ENCODE results near the gene METAP1.

The METAP1 gene

DNA sequence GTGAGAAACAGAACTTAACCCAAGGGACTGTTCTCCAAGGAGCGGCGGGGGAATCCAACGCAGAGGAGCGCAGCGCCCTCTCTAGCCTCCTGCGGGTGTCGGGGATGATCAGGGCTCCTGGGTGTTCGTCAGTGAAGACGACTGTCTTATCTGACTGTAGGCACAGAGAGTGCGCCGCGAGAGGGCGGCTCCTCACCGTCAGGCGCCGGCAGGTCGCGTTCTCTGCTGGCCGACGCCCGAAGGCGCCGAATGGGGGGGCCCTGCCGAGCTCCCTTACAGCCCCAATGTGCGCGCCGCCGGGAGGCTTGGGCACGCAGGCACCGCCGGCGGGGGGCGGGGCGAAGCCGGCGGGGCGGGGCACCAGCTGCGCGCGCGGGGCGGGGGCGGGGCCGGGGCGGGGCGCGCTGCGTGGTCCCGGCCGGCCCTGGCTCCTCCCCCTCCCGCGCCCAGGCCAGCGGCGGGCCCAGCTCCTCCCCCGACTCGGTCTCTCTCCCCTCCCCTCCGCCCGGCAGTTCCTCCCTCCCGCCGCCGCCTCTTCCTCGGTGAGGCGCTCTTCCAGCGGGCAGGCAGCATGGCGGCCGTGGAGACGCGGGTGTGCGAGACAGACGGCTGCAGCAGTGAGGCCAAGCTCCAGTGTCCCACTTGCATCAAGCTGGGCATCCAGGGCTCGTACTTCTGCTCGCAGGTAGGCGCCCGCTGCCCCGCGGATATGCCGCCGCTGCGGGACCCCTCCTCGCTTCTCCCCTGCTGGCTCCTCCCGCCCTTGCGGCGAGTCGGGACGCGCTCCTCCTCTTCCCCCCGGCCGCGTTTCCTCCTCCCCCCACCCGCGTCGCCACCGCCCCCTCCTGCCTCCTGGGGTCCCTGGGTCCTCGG, at the start of gene METAP1:
TSS of gene METAP1 (plus strand) at position 539 of the 873 bp plus-strand sequence. CDS start at position 572, 33 bp downstream.
- H3K4me3 ChIP-seq (ENCODE audit: low read depth, low read length) = peak within 1 kb of the TSS; percentile 75
- H3K4me1 ChIP-seq (ENCODE audit: control insufficient read depth, insufficient read depth, low read length, unreplicated experiment) = peaks cover 3% of the 10 kb centered on the region
- H3K27me3 ChIP-seq (ENCODE audit: insufficient read depth, low read length) = no peaks in the 10 kb centered on the region
- H3K79me2 ChIP-seq (ENCODE audit: control insufficient read depth, insufficient read depth, low read length, unreplicated experiment) = peaks cover 48% of the 10 kb centered on the region
- no peaks in the 10 kb centered on the region for H3K36me3 ChIP-seq (ENCODE audit: insufficient read depth, low read length)
- H2AFZ ChIP-seq (ENCODE audit: low read length, unreplicated experiment) = peak within 1 kb of the TSS; percentile 95
- H3K27ac ChIP-seq (ENCODE audit: low read depth, low read length) = peak within 1 kb of the TSS; percentile 51

DNA sequence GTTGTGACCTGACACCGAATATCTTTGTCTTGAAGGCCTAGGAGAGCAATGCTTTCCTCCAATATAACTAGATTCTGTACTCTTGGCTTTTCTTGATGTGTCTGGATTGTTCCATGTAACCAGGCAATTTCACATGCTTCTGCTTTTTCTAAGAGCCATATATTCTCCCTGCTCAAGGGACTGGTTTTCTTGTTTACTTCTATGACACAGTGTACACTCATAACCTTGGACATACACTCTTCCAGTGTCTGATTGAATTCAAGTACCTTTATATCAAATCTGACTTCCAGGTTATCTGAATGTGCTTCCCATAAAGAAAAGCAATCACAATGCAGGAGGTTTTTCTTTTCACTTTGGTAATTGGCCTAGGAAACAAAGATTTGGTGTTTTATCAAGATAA, 49.2 kb upstream of the METAP1 start:
- H3K36me3 ChIP-seq (ENCODE audit: insufficient read depth, low read length) = no peaks in the 10 kb centered on the region
- no peak overlapping the region for H3K27ac ChIP-seq (ENCODE audit: low read depth, low read length)
- no peak overlapping the region for H3K4me3 ChIP-seq (ENCODE audit: low read depth, low read length)
- H2AFZ ChIP-seq (ENCODE audit: low read length, unreplicated experiment) = peak overlapping the region; percentile 6
- no peaks in the 10 kb centered on the region for H3K4me1 ChIP-seq (ENCODE audit: control insufficient read depth, insufficient read depth, low read length, unreplicated experiment)
- H3K79me2 ChIP-seq (ENCODE audit: control insufficient read depth, insufficient read depth, low read length, unreplicated experiment) = no peaks in the 10 kb centered on the region
- no peaks in the 10 kb centered on the region for H3K27me3 ChIP-seq (ENCODE audit: insufficient read depth, low read length)

DNA sequence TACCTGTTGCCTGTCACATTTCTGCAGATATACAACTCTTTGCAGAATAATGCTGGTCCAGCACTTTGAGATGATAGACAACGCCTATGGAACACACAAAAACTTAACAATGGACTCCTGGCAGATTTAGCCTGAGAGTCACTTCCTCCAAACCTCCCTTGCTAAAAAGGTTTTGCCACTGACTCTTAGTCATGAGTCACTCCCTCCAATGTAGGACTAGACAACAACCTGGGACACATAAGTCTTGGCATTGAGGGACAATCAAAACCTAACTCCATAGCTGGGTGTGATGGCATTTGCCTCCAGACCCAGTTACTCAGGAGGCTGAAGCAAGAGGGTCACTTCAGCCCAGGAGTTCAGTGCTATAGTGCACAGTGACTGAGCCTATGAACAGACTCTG, 44.6 kb upstream of the METAP1 start:
- no peaks in the 10 kb centered on the region for H3K27me3 ChIP-seq (ENCODE audit: insufficient read depth, low read length)
- H3K36me3 ChIP-seq (ENCODE audit: insufficient read depth, low read length) = no peaks in the 10 kb centered on the region
- H3K27ac ChIP-seq (ENCODE audit: low read depth, low read length) = no peak overlapping the region
- H3K4me1 ChIP-seq (ENCODE audit: control insufficient read depth, insufficient read depth, low read length, unreplicated experiment) = no peaks in the 10 kb centered on the region
- no peaks in the 10 kb centered on the region for H3K79me2 ChIP-seq (ENCODE audit: control insufficient read depth, insufficient read depth, low read length, unreplicated experiment)
- no peak overlapping the region for H2AFZ ChIP-seq (ENCODE audit: low read length, unreplicated experiment)
- no peak overlapping the region for H3K4me3 ChIP-seq (ENCODE audit: low read depth, low read length)

DNA sequence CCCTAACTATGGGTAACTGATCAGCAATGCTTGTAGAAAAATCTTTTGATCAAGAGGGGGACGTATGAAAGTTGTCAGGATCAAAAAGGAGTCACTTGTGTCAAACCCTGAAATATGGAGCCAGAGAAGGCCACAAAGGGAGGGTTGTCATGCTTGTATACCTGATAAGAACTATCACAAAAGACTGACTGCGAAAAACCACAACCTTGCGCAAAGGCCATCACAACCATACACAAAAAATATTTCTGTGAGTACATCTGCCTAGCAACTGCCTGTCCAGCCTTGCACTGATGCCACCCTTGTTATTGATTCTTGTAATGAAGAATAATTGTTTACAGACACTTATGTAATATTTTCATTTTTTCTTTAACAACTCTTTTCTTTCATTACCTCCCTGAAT, 43.8 kb upstream of the METAP1 start:
- Histone ChIP-seq H3K4me1 (ENCODE audit: control insufficient read depth, insufficient read depth, low read length, unreplicated experiment) (no peaks in the 10 kb centered on the region), H3K36me3 (ENCODE audit: insufficient read depth, low read length) (no peaks in the 10 kb centered on the region), H3K27ac (ENCODE audit: low read depth, low read length) (no peak overlapping the region), H3K79me2 (ENCODE audit: control insufficient read depth, insufficient read depth, low read length, unreplicated experiment) (no peaks in the 10 kb centered on the region), H3K4me3 (ENCODE audit: low read depth, low read length) (no peak overlapping the region), H2AFZ (ENCODE audit: low read length, unreplicated experiment) (no peak overlapping the region), H3K27me3 (ENCODE audit: insufficient read depth, low read length) (no peaks in the 10 kb centered on the region)

DNA sequence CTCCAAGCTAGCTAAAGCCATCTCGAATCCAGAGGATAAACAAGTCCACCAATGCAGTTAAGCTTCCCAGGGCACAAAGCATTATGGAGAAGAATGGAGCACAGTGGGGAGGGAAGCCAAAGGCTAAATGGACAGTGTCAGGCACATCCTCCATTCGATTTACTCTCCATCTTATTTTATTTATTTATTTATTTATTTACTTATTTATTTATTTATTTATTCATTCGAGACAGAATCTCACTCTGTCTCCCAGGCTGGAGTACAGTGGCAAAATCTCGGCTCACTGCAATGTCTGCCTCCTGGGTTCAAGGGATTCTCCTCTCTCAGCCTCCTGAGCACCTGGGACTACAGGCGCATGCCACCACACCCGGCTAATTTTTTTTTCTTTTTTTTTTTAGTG, 40.3 kb upstream of the METAP1 start:
- H3K27me3 ChIP-seq (ENCODE audit: insufficient read depth, low read length) = no peaks in the 10 kb centered on the region
- H2AFZ ChIP-seq (ENCODE audit: low read length, unreplicated experiment) = no peak overlapping the region
- no peaks in the 10 kb centered on the region for H3K79me2 ChIP-seq (ENCODE audit: control insufficient read depth, insufficient read depth, low read length, unreplicated experiment)
- H3K4me3 ChIP-seq (ENCODE audit: low read depth, low read length) = no peak overlapping the region
- no peaks in the 10 kb centered on the region for H3K4me1 ChIP-seq (ENCODE audit: control insufficient read depth, insufficient read depth, low read length, unreplicated experiment)
- no peaks in the 10 kb centered on the region for H3K36me3 ChIP-seq (ENCODE audit: insufficient read depth, low read length)
- H3K27ac ChIP-seq (ENCODE audit: low read depth, low read length) = no peak overlapping the region

DNA sequence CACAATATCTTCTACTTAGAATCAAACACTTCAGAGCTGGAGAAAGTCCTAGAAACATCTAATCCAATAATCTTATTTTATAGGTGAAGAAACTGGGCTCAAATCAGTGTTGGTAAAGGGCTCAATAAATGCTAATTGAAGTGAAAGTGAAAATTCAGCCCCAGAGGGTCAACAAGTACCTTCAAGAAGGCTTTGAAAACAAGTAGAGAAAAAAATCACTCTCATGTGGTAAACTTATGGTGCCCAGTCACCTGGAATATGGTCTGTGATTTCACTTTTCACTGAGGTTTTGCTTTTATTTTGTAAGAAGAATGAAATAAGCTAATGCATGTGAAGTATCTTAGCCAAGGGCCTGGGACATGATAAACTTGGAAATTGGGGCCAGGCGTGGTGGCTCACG, 37.5 kb upstream of the METAP1 start:
- Histone ChIP-seq H3K4me1 (ENCODE audit: control insufficient read depth, insufficient read depth, low read length, unreplicated experiment) (no peaks in the 10 kb centered on the region), H3K36me3 (ENCODE audit: insufficient read depth, low read length) (no peaks in the 10 kb centered on the region), H3K79me2 (ENCODE audit: control insufficient read depth, insufficient read depth, low read length, unreplicated experiment) (no peaks in the 10 kb centered on the region), H3K4me3 (ENCODE audit: low read depth, low read length) (no peak overlapping the region), H3K27me3 (ENCODE audit: insufficient read depth, low read length) (no peaks in the 10 kb centered on the region), H3K27ac (ENCODE audit: low read depth, low read length) (no peak overlapping the region), H2AFZ (ENCODE audit: low read length, unreplicated experiment) (peak overlapping the region; percentile 52)

DNA sequence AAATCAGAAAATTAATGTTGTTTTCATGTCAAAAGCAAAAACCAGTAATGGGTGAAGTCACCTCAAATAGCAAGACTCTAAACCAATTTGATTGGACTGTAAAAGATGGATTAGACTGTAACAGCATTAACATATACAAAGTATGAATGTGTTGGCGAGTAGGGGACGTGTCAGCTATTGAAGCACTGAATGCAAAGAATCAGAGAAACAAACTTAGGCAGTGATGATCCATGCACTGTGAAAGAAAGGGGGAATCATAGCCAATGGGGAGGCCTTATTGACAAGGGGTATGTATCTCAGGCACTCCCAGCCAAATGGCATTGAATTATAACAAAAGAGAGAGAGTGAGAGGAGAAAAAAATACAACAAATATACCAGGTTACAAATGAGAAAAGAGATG, 36.1 kb upstream of the METAP1 start:
- Histone ChIP-seq H3K36me3 (ENCODE audit: insufficient read depth, low read length) (no peaks in the 10 kb centered on the region), H3K4me3 (ENCODE audit: low read depth, low read length) (no peak overlapping the region), H3K27me3 (ENCODE audit: insufficient read depth, low read length) (no peaks in the 10 kb centered on the region), H2AFZ (ENCODE audit: low read length, unreplicated experiment) (no peak overlapping the region), H3K4me1 (ENCODE audit: control insufficient read depth, insufficient read depth, low read length, unreplicated experiment) (peaks cover 12% of the 10 kb centered on the region), H3K27ac (ENCODE audit: low read depth, low read length) (no peak overlapping the region), H3K79me2 (ENCODE audit: control insufficient read depth, insufficient read depth, low read length, unreplicated experiment) (no peaks in the 10 kb centered on the region)

DNA sequence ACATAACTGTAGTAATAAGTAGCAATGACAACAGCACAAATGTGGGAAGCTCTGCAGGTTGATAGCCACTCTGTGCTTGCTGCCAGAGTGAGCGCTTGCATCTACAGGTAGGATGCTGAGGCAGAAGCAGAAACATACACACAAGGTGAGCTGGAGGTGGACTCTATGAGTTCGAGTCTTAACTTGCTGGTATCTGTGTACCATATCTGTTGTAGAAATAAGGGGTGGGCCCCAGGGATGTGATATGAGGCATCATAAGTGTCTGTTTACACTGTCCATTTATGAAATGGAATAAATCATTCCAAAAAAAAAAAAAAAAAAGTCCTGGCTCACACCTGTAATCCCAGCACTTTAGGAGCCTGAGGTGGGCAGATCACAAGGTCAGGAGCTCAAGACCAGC, 33.8 kb upstream of the METAP1 start:
- H3K4me3 ChIP-seq (ENCODE audit: low read depth, low read length) = no peak overlapping the region
- H3K79me2 ChIP-seq (ENCODE audit: control insufficient read depth, insufficient read depth, low read length, unreplicated experiment) = no peaks in the 10 kb centered on the region
- no peak overlapping the region for H3K27ac ChIP-seq (ENCODE audit: low read depth, low read length)
- no peaks in the 10 kb centered on the region for H3K27me3 ChIP-seq (ENCODE audit: insufficient read depth, low read length)
- H3K4me1 ChIP-seq (ENCODE audit: control insufficient read depth, insufficient read depth, low read length, unreplicated experiment) = peaks cover 12% of the 10 kb centered on the region
- H2AFZ ChIP-seq (ENCODE audit: low read length, unreplicated experiment) = no peak overlapping the region
- H3K36me3 ChIP-seq (ENCODE audit: insufficient read depth, low read length) = no peaks in the 10 kb centered on the region

DNA sequence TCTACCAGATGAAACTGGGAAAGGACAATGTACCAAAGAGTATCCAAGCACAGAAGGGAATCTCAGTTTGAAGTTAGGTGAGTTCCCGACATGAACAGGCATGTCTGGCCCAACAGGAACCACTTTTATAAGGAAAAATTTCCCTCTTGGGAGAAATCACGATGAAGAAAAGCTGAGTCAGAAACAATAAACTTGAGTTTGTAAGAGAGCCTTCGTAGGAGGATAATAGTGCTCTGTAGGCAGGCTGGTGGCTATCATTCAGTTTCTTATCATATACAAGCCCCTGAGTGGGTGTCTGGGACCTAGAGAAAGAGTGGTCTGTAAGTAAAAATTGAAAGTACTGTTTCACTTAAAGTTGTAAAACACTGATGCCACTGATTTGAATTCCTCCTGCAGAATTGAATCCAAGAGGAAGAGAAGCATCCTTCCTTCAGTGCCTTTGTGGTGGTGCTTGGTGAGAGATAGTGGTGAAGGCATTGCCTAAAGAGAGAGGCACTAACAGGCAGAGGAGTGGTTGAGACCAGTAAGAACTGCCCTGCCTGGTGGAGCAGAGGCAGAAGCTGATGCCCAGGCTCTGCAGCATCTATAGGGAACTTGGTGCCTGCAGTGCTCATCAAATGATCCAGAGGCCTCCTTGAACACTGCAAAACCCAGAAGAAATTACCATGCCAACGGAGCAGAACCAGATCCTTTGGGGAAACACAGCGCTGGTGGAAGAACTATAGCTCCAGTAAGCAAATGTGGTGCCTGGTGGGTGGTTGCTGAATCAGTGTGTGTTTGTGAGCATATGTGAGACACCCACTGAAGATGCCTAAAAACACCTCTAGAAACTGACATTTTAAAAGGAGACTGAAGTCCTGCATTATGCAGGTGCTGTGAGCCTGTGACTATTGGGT, 31.7 kb upstream of the METAP1 start:
- Histone ChIP-seq H2AFZ (ENCODE audit: low read length, unreplicated experiment) (peak overlapping the region; percentile 38), H3K36me3 (ENCODE audit: insufficient read depth, low read length) (no peaks in the 10 kb centered on the region), H3K27me3 (ENCODE audit: insufficient read depth, low read length) (no peaks in the 10 kb centered on the region), H3K79me2 (ENCODE audit: control insufficient read depth, insufficient read depth, low read length, unreplicated experiment) (no peaks in the 10 kb centered on the region), H3K27ac (ENCODE audit: low read depth, low read length) (no peak overlapping the region; the same call in 1 of the 2 replicates), H3K4me1 (ENCODE audit: control insufficient read depth, insufficient read depth, low read length, unreplicated experiment) (peaks cover 12% of the 10 kb centered on the region), H3K4me3 (ENCODE audit: low read depth, low read length) (no peak overlapping the region)

DNA sequence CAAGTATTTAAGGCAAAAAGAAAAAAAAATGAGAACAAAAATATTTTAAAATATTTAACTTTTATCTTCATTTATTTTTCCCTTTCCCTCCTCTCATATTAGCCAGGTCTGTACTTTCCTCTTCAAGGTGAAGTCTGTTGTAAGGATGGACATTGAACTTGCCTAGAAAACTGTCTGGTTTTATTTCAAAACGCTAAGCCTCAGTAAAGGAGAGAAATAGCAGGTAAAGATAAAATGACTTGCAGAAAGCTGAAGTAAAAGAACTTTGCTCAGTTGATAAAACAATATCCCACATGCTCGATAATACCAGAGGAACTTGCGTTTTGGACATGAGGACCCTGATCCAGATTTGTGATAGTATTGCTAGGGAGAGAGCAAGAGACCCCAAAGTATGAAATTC, 28.6 kb upstream of the METAP1 start:
- Histone ChIP-seq H3K27ac (ENCODE audit: low read depth, low read length) (no peak overlapping the region), H3K27me3 (ENCODE audit: insufficient read depth, low read length) (no peaks in the 10 kb centered on the region), H3K36me3 (ENCODE audit: insufficient read depth, low read length) (no peaks in the 10 kb centered on the region), H3K4me3 (ENCODE audit: low read depth, low read length) (no peak overlapping the region), H3K79me2 (ENCODE audit: control insufficient read depth, insufficient read depth, low read length, unreplicated experiment) (no peaks in the 10 kb centered on the region), H2AFZ (ENCODE audit: low read length, unreplicated experiment) (no peak overlapping the region), H3K4me1 (ENCODE audit: control insufficient read depth, insufficient read depth, low read length, unreplicated experiment) (peaks cover 12% of the 10 kb centered on the region)
